Retina (tissue), 1 donor: ENCODE data around the gene HOXD11.

Experiments
- DNase-seq: peaks from one replicate; pipeline ENCODE4 v3.0.0-alpha.2; 2016

Gene HOXD11

GRCh38 chr2:176107731-176108181, 676 bp downstream of the HOXD11 start:
- DNase-seq: no peak

GRCh38 chr2:176109192-176109901, 2.3 kb downstream of the HOXD11 start:
- no peak for DNase-seq

DNA sequence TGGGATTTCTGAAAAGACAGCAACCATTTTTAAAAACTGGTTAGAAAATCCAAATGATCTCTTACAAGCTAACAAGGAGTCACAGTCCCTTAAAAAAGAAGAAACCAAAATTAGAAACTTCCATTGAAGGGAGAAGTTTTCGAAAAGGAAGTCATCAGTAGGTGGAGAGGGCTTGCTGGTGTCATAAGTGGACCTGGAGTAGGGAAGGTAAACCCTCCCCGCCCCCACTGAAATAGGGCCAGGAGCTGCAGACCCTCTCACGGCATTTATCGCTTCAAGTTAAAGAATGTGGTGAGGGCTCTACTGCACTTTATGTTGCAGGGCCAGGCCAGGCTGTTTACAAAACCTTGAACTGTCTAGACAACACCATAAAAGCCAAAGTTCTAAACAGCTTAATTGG, 2.9 kb downstream of the HOXD11 start:
- DNase-seq: no peak

DNA sequence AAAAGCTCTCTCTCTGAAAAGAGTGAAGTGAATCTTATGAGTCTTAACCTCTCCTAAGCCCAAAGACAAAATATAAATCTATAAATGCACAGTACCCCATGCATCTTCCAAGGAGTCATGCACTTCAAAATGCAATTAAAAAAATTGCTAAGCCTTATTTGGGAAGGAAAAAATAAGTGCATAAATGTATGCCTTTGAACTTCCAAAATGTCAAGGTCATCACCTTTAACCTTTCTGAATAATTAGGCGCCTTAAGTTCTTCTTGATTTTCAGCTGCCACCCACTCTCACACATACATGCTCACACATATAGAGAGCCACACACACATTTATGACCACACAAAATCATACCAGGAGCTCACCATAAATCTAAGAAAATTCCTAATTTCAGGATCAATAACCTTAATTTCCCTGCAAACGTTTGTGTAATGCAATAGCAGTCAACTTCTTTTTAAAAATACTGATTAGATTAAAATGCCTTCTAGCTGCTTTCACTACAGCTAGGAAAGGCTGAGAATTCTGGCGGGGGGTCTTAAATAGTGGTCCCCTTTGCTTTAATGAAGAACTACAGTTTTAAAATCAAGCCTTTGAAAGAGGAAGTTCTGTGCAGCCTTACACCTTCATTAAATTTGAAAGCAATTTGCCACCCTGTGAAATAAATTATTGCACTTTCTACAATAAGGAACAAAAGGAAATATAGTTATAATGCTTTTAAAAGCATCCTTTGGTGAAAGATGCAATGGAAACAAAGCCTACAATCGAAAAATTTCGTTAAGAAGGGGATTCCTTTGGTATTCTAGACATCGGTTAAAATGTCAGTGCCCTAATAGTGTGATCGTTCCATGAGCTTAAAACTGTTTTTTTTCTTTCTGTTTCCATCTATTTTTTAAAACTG, 3.6 kb downstream of the HOXD11 start:
- no peak for DNase-seq

- peak; percentile 88 for DNase-seq
Observed at GRCh38 chr2:176111309-176111663, 4.2 kb downstream of the HOXD11 start.

GRCh38 chr2:176111846-176112374, 4.8 kb downstream of the HOXD11 start:
- DNase-seq: no peak

DNA sequence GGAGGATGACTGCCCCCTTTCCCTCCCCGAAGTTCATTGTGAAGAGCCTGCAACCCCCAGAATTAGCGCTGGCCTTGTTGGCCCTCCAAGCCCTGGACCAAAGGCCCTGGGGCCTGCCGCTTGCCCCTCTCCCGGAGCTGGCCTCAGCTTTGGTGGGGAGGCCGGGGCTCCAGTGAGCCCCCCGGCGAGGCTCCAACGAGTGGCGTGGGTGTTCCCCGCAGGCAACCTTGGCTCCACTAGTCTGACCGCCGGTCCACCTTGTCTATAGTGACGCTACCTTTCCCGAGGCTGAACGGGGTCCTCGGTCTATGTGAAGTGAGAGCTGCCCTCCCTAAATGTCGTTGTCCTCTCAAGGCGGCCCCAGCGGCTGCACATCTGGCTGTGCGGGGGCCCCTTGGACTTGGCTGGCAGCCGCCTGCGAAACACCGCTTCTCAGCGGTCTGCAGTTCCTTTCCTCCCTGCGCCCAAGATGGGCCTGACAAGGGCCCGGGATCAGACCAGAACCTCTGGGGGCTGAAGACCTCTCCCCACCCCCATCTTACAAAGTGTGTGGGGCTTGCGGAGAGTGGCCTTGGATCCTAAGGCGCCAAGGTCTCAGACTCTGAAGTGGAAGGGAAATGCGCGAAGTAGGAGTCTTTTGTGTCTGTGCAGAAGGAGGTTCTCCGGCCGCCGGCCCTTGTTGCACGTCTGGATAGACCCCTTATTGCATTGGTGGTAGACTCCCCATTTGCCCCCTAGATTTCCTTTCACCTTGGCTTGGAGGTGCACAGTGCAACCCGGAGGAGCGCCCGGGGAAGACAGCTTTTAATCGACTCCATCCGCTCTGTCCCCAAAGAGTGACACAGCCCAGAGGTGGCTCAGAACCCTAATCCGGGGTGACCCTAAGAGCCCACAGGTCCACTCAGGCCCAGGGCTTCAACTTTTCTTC, 5.6 kb downstream of the HOXD11 start:
- DNase-seq: no peak

DNA sequence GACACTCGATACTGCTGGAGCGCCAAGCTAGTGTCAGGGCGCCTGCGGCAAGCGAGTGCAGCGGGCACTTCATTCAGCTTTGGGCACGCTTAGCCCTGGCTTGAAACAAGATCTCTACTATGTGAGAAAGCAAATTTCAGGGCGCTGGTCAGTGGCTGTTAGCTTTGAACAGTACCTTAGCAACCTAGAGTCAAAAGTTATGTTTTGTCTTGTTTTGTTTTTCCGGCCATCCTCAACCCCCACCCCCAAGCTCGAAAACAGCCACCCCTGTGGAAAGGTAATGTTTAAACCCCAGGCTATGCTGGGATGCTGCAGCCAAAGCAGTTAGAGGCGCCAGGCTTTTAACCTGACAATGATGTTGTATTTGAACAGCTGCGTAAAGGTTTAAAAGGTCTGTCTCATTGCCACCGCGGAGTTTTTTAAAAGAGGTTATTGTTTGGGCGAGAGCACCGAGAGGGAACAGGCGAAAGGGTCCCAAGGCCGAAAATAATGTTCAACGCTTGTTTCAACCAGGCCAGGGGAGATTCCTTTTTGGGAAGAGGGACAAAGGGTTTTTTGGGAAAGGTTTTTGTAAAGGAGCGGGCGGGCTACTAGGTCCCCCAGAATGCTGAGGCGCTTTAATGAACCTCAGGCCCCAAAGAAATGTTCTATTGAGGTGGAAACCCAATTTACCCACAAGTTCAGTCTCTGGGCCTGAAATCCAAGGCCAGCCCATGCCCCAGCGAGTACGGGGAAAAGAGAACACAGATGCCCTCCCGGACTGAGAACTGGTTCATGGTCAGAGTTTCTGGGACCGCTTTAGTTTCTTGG, 7.2 kb downstream of the HOXD11 start:
- DNase-seq: no peak

GRCh38 chr2:176114930-176115625, 8.0 kb downstream of the HOXD11 start:
- no peak for DNase-seq

GRCh38 chr2:176115883-176116813, 9.1 kb downstream of the HOXD11 start, which contains the start of gene HOXD10:
TSS of gene HOXD10 (plus strand) at chr2:176116778. CDS start at chr2:176116834, 56 bp downstream.
- DNase-seq: peak; percentile 72

- DNase-seq: no peak
Observed at GRCh38 chr2:176117162-176117822, 10.2 kb downstream of the HOXD11 start.

GRCh38 chr2:176117823-176118371, 10.8 kb downstream of the HOXD11 start:
- DNase-seq: no peak

- DNase-seq: no peak
Observed at GRCh38 chr2:176118601-176119339, 11.7 kb downstream of the HOXD11 start.

DNA sequence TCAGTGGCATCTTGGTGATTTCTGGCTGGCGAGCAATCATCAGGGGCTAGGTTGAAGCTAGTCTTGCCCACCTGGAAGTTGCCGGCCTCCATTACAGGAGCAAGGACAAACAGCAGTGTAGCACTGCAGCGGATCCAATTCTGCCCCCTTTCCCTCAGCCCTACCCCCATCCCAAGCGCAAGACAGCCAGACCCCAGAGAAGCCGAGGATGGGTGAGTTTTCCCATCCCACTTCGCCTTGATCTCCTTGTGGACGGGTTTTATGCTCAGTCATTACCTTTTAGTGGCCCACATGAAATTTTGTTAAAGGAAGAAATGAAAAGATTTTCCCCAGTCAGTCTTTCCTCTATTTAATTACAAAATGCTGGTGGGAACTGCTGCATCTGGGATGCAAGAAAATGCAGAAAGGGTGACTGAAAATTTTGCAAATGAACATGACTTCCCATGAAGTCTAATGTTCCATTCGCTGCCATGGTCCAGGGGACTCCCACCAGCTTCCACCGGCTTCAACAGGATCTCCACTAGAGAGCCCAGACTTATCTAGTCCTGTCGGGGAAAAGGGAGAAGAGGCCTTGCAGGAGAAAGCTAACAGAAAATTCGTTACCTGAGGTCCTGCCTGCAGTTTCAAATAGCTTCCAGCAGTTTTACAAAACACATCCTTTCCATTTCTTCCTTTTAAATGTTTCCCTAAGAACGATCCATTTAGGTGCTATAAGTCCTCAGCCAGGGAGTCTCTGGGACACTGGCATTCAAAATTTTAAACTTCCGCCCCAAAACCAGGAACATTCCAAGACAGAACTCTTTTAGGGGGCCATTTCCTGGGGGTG, 13.5 kb downstream of the HOXD11 start:
- no peak for DNase-seq

DNA sequence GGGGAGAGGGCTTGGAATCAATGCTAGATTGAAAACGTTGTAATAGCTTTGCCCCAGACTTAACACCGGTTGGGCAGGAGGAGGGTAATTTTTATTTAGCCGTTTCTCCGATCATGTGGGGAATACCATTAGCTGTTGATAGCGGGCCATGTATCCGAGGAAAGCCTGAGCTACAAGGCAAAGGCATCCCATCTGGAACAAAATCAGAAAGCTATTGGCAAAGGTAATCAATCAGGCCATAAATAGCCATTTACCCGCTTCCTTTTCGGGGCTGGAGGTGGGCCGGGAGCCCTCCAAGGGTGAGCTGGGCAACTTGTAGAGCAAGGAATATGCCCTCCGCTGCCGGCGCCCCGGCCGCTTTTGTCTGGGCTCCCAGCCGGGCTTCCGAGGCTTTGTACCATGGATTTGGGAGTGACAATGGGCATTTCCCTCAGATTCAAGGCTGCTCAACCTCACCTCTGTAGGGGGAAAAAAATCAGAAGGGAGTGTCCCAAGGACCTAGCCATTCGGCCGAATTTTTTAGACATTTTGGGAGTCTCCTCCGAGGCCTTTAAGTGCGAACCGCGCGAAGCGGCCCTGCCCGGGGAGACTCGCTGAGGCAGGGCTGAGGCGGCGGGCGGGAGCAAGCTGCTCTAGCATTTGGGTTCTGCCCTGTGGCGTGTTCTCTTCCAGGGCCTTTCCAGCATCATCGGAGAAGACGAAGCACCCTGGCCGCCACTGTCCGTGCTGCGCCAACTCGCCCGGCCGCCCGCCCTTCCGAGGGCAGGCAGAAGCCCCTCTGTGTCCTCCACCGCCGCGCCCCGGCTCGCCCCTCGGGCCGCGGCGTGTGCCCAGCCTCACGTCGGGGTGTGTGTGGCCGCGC, 14.3 kb downstream of the HOXD11 start:
- peak; percentile 75 for DNase-seq

DNA sequence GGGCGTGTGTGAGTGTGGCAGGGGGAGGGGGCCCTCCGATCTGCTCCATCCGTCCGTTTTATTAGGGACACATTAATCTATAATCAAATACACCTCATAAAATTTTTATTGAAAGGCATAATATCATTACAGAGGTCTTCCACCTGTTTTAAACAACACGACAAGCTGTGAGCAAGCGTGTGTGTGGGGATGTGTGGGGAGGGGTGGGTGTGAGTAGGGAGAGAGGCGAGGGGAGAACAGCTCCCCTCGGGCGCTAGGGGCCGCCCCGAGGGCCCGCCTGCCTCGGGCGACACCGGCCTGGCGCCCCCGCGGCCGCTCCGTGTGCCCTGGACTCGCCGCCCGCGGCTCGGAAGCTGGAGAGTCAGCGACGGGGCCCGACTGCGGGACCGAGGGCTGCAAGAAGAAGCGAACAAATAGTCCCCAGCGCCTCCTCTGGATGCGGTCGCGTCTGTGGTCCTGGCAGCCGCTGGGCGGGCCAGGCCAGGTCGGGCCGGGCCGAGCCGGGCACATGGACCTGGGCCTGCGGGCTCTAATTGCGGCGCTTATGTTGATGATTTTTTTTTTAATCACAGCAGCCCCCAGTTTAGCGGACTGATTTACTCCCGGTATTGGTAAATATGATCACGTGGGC, 15.1 kb downstream of the HOXD11 start:
- peak; percentile 92 for DNase-seq
